Measurements from ENCODE around the gene TOMM6.

The TOMM6 gene

DNA sequence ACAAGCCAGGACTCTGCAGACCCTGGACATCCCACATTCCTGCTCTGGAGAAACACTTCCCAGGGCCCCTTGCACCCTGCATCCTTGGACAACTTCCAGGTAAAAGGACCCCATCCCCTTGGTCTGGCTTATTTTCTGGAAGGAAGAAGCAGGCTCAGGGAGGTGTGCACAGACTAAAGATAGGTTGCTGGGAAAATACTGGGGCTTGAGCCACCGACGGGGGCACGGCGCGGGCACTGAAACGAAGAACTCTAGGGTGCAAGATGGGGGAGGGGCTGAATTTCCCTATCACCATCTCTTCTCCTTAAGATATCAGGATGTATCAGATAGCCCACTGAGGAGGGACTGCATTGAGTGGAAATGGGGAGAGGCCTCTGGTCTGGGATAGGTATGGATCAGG, 8.6 kb upstream of the TOMM6 start:
- H3K79me2 ChIP-seq (ENCODE audit: insufficient read depth, low read depth) = no peaks in the 10 kb centered on the region
- H4K20me1 ChIP-seq (ENCODE audit: insufficient read depth) = no peaks in the 10 kb centered on the region
- no peak overlapping the region; the same call in 1 of the 2 replicates for H3K9ac ChIP-seq
- H2AFZ ChIP-seq (ENCODE audit: low read depth) = 0 out of 2 replicates have a peak overlapping the region, but pooled peaks have one; percentile 41
- H3K27me3 ChIP-seq (ENCODE audit: insufficient read depth, low read depth) = peaks cover 20% of the 10 kb centered on the region
- H3K4me2 ChIP-seq = peak overlapping the region; percentile 85
- H3K4me3 ChIP-seq (IDR thresholded peaks at IDR 0.05; ENCODE audit: insufficient read depth, low read depth, low read length) = no peak overlapping the region
- peaks cover 10% of the 10 kb centered on the region for H3K4me1 ChIP-seq (ENCODE audit: low read depth, poor library complexity, severe bottlenecking)
- no peak overlapping the region for H3K27ac ChIP-seq
- TF ChIP-seq, protein P1, sequence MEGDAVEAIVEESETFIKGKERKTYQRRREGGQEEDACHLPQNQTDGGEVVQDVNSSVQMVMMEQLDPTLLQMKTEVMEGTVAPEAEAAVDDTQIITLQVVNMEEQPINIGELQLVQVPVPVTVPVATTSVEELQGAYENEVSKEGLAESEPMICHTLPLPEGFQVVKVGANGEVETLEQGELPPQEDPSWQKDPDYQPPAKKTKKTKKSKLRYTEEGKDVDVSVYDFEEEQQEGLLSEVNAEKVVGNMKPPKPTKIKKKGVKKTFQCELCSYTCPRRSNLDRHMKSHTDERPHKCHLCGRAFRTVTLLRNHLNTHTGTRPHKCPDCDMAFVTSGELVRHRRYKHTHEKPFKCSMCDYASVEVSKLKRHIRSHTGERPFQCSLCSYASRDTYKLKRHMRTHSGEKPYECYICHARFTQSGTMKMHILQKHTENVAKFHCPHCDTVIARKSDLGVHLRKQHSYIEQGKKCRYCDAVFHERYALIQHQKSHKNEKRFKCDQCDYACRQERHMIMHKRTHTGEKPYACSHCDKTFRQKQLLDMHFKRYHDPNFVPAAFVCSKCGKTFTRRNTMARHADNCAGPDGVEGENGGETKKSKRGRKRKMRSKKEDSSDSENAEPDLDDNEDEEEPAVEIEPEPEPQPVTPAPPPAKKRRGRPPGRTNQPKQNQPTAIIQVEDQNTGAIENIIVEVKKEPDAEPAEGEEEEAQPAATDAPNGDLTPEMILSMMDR (conservative IDR thresholded peaks at IDR 0.05; ENCODE audit: low read depth, low read length) = no peak
- H3K36me3 ChIP-seq (ENCODE audit: insufficient read depth) = no peaks in the 10 kb centered on the region

DNA sequence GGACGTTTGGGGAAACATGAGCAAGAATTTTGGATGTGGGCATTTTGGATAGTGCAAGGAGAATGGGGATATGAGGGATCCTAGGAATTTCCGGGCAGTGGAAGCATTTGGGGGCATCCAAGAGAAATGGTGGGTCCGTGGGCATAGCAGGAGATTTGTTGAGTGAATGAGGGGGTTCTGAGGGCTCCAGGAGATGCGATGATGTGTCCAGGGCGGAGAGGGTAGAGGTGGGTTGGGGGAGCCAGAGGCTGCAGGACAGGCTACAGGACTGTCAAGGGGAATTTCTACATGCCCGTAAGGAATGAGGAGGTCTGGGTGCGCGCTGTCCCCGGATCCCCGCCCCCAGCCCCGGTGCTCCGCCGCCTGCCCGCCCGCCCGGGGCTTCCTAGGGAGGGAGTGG, 8.2 kb upstream of the TOMM6 start:
- H3K4me1 ChIP-seq (ENCODE audit: low read depth, poor library complexity, severe bottlenecking) = peaks cover 10% of the 10 kb centered on the region
- peak overlapping the region; percentile 30; the same call in 1 of the 2 replicates for H3K9ac ChIP-seq
- H3K4me3 ChIP-seq (IDR thresholded peaks at IDR 0.05; ENCODE audit: insufficient read depth, low read depth, low read length) = no peak overlapping the region
- TF ChIP-seq, protein P1 (conservative IDR thresholded peaks at IDR 0.05; ENCODE audit: low read depth, low read length) = no peak
- H3K79me2 ChIP-seq (ENCODE audit: insufficient read depth, low read depth) = no peaks in the 10 kb centered on the region
- peak overlapping the region; percentile 41; the same call in 1 of the 2 replicates for H2AFZ ChIP-seq (ENCODE audit: low read depth)
- no peaks in the 10 kb centered on the region for H4K20me1 ChIP-seq (ENCODE audit: insufficient read depth)
- no peaks in the 10 kb centered on the region for H3K36me3 ChIP-seq (ENCODE audit: insufficient read depth)
- no peak overlapping the region for H3K27ac ChIP-seq
- peak overlapping the region; percentile 85 for H3K4me2 ChIP-seq
- peaks cover 24% of the 10 kb centered on the region for H3K27me3 ChIP-seq (ENCODE audit: insufficient read depth, low read depth)

DNA sequence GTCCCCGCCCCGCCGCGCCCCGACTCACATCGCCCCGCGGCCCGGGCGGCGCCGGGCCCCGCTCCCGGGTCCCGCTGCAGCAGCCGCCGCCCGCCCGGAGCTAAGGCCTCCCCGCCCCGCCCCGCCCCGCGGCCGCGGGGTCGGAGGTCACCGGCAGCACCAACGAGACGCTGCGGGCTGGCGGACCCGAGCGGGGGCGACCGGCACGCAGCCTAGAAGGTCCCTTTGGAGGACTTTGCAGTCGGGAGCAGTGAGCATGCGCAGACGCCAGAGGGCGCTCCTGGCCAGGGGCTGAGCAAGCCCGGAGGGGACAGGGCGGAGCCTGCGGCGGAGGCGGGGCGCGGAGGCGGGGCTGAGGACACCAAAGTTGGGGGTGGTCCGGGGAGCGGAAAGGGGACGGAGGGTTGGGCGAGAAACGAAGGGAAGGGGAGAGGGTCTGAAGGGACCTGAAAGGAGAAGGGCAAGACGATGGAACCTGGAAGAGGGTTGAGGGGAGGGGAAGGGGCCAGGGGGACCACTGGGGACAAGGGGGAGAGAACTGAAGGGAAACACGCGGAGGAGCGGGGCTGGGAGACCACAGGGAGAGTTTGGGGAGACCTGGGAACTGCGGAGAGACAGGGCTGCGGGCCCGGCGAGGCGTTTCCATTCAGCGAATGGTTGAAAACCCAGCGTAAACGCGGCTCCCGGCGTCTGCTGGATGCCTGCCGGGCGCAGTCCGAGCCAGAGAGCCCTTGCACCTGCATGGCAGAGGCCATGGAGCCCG, 7.5 kb upstream of the TOMM6 start, which contains the start of gene FRS3:
TSS of gene FRS3 (minus strand) at position 113 of the 763 bp plus-strand sequence. CDS start 2,913 bp downstream, outside the sequence.
- H3K27ac ChIP-seq = no peak within 1 kb of the TSS
- peak within 1 kb of the TSS; percentile 30; the same call in 1 of the 2 replicates for H3K9ac ChIP-seq
- H3K4me3 ChIP-seq (IDR thresholded peaks at IDR 0.05; ENCODE audit: insufficient read depth, low read depth, low read length) = no peak within 1 kb of the TSS
- TF ChIP-seq, protein P1 (conservative IDR thresholded peaks at IDR 0.05; ENCODE audit: low read depth, low read length) = peak; percentile 83
- no peaks in the 10 kb centered on the region for H3K36me3 ChIP-seq (ENCODE audit: insufficient read depth)
- peaks cover 10% of the 10 kb centered on the region for H3K4me1 ChIP-seq (ENCODE audit: low read depth, poor library complexity, severe bottlenecking)
- peak within 1 kb of the TSS; percentile 85 for H3K4me2 ChIP-seq
- peak within 1 kb of the TSS; percentile 74 for H2AFZ ChIP-seq (ENCODE audit: low read depth)
- no peaks in the 10 kb centered on the region for H4K20me1 ChIP-seq (ENCODE audit: insufficient read depth)
- no peaks in the 10 kb centered on the region for H3K79me2 ChIP-seq (ENCODE audit: insufficient read depth, low read depth)
- H3K27me3 ChIP-seq (ENCODE audit: insufficient read depth, low read depth) = peaks cover 29% of the 10 kb centered on the region

DNA sequence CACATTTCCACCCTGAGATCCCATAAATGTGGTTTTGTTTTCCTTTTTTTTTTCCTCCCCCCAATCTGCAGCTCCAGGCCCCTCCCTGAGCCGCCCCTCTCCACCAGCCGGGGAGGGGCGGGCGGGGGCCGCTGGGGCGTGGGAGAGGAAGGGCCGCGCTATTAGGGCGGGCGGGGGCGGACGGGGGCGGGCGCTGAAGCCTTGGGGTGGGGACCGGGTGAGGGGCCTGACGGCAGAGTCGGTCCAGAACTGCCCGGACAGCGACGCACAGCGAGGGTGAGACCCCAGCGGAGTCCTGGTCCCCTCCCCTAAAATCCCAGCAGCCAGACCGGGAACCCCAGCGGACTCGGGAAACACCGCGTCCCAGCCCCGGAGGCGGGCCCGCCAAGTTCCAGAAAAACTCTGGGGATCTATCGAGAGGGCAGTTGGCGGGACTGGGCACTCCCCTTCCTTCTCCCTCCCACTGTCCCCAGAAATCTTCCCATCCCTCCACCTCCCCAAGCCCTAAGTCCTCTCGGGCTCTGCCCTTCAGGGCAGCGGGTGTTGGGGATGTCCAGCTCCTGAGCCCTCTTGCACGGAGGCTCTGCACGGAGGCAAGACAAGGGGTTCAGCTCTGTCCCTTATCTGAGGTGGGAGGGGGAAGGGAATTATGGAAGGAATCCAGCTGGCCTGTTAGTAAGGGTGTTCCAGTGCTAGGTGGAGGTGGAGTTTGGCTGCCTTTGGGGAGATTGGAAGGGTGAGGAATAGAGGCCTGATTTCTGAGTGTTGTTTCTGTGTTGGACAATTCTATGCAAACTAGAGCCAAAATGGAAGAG, 6.7 kb upstream of the TOMM6 start, which contains the start of gene PRICKLE4:
TSS of gene PRICKLE4 (plus strand) at position 232 of the 815 bp plus-strand sequence. CDS start 2,692 bp downstream, outside the sequence.
- peak within 1 kb of the TSS; percentile 31 for H3K4me2 ChIP-seq
- no peak within 1 kb of the TSS for H3K9ac ChIP-seq
- H3K27me3 ChIP-seq (ENCODE audit: insufficient read depth, low read depth) = peaks cover 33% of the 10 kb centered on the region
- H3K79me2 ChIP-seq (ENCODE audit: insufficient read depth, low read depth) = no peaks in the 10 kb centered on the region
- no peak within 1 kb of the TSS for H3K4me3 ChIP-seq (IDR thresholded peaks at IDR 0.05; ENCODE audit: insufficient read depth, low read depth, low read length)
- no peaks in the 10 kb centered on the region for H4K20me1 ChIP-seq (ENCODE audit: insufficient read depth)
- no peaks in the 10 kb centered on the region for H3K36me3 ChIP-seq (ENCODE audit: insufficient read depth)
- TF ChIP-seq, protein P1 (conservative IDR thresholded peaks at IDR 0.05; ENCODE audit: low read depth, low read length) = no peak
- H2AFZ ChIP-seq (ENCODE audit: low read depth) = peak within 1 kb of the TSS; percentile 74
- no peak within 1 kb of the TSS for H3K27ac ChIP-seq
- peaks cover 12% of the 10 kb centered on the region for H3K4me1 ChIP-seq (ENCODE audit: low read depth, poor library complexity, severe bottlenecking)
